DMS153 treated with DMSO at 0.1 percent for 48 hours (cell line): ENCODE measurements around the gene USP34.
"Not testable (repeated sequence)": the region's sequence is repeated elsewhere in the genome, so short reads cannot be mapped to it uniquely, and the experiment has no call there.

Experiments
- DNase-seq: peaks from one replicate; lab custom pipeline; 2025; ENCODE audit not compliant: unreplicated experiment; lab: John Stamatoyannopoulos, UW

Gene USP34, protein sequence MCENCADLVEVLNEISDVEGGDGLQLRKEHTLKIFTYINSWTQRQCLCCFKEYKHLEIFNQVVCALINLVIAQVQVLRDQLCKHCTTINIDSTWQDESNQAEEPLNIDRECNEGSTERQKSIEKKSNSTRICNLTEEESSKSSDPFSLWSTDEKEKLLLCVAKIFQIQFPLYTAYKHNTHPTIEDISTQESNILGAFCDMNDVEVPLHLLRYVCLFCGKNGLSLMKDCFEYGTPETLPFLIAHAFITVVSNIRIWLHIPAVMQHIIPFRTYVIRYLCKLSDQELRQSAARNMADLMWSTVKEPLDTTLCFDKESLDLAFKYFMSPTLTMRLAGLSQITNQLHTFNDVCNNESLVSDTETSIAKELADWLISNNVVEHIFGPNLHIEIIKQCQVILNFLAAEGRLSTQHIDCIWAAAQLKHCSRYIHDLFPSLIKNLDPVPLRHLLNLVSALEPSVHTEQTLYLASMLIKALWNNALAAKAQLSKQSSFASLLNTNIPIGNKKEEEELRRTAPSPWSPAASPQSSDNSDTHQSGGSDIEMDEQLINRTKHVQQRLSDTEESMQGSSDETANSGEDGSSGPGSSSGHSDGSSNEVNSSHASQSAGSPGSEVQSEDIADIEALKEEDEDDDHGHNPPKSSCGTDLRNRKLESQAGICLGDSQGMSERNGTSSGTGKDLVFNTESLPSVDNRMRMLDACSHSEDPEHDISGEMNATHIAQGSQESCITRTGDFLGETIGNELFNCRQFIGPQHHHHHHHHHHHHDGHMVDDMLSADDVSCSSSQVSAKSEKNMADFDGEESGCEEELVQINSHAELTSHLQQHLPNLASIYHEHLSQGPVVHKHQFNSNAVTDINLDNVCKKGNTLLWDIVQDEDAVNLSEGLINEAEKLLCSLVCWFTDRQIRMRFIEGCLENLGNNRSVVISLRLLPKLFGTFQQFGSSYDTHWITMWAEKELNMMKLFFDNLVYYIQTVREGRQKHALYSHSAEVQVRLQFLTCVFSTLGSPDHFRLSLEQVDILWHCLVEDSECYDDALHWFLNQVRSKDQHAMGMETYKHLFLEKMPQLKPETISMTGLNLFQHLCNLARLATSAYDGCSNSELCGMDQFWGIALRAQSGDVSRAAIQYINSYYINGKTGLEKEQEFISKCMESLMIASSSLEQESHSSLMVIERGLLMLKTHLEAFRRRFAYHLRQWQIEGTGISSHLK (N-terminal part only)

DNA sequence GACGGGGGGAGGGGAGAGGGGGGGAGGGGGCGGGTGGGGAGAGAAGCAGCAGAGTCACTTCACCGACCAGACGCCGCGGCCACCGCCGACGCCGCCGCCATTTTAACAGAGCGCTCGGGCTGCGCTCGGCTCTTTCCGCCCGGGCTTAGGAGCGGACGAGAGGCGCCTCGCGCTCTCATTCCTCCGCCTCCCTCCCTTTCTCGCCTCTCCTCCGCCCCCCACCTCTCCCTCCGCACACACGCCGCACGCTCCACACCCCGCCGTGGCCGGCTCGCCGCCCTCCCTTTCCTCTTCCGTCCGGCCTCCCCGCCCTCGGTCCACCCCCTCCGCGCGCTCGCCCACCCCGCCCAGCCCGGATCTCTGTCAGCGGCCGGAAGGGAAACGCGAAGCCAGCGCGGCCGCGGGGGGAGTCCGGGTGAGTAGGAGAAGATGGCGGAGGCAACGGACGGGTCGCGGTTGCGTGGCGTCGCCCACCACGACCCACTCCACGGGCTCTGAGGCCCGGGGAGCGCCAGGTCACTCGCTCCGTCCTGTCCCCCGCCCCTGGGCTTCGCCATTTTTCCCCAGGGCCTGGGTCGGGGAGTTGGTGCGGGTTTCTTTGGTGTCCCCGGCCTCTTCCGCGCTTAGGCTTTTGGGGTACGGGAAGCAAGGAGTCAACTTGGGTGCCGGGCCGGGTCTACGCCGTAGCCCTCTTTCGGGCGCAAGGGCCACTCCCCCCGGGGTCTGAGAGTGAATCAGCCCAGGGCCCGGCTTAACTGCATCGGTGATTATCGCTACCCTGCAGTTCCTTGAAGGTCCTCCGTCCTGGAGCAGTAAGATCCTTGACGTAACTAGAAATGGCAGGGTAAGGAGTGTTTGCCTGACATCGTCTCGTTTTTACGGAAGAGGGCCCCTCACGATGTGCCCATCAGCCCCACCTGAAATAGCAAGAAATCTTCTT, at the start of gene USP34:
USP34 (minus strand) TSS at position 123 of the 940 bp plus-strand sequence. CDS start 395 bp downstream, outside the sequence.
- peak; percentile 86 for DNase-seq

DNA sequence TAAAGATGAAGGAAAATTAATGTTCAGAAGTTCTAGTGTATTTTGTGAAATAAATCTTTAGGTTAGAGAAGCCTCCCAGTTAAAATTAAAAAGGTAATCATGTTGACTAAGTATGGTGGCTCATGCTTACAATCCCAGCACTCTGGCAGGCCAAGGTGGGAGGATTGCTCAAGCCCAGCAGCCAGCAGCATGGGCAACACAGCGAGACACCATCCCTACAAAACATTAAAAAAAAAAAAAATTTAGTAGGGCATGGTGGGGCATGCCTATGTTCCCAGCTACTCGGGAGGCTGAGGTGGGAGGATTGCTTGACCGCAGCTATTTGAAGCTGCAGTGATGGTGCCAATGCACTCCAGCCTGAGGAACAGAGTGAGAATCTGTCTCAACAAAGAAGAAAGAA, 49.4 kb upstream of the USP34 start:
- no peak for DNase-seq

- DNase-seq: no peak
These were observed 42.0 kb upstream of the USP34 start for GRCh38 chr2:61512768-61513398.

DNA sequence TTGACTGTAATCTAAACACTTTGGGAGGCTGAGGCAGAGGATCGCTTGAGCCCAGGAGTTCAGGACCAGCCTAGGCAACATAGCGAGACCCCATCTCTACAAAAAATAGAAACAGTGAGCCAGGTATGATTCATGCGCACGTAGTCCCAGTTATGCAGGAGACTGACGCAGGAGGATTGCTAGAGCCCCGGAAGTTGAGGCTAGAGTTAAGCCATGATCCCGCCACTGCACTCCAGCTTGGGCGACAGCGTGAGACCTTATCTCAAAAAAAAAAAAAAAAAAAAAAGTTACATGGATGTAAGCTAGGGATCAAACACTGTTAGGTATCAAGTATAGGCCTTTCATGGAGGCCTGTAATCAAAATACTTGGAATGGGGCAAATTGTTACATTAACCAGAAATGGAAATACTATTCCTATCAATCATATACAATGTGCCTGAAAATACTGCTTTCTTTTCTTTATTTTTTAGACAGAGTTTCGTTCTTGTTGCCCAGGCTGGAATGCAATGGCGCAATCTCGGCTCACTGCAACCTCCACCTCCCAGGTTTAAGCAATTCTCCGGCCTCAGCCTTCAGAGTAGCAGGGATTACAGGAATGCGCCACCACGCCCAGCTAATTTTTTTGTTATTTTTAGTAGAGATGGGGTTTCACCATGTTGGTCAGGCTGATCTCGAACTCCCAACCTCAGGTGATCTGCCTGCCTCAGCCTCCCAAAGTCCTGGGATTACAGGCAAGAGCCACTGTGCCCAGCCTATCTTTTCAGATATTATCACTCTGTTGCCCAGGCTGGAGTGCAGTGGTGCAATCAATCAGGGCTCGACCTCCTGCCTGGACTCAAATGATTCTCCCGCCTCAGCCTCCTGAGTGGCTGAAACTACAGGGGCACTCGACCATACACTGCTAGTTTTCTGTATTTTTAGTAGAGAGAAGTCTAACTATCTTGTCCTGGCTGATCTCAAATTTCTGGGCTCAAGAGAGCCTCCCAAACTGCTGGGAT, 40.1 kb upstream of the USP34 start:
- no peak for DNase-seq

- DNase-seq: no peak
These were observed 34.1 kb upstream of the USP34 start for GRCh38 chr2:61504949-61505348.

GRCh38 chr2:61499060-61499459, 28.2 kb upstream of the USP34 start:
- DNase-seq: no peak

- DNase-seq: no peak
These were observed 22.6 kb upstream of the USP34 start for GRCh38 chr2:61493523-61493942.

- DNase-seq: no peak
These were observed 21.6 kb upstream of the USP34 start for GRCh38 chr2:61492476-61492875.

DNA sequence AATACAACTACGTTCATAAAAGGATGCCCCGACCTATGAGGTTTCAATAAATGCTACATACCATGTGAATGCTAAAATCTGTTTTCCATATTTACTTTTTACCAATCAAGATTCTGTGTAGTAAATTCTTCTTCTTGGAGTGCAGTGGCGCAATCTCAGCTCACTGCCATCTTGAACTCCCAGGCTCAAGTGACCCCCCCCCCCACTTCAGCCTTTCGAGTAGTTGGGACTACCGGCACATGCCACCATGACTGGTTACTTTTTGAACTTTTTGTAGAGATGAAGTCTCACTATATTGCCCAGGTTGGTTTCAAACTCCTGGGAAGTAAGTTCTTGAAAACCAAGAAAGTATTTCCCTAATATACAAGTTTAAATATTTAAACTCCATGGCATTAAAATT, 14.4 kb upstream of the USP34 start:
- no peak for DNase-seq

GRCh38 chr2:61478086-61478485, 7.2 kb upstream of the USP34 start:
- no peak for DNase-seq

GRCh38 chr2:61476929-61477589, 6.2 kb upstream of the USP34 start:
- DNase-seq: not testable (repeated sequence)

- DNase-seq: peak; percentile 28
These were observed 1.3 kb upstream of the USP34 start for GRCh38 chr2:61471905-61472805.

DNA sequence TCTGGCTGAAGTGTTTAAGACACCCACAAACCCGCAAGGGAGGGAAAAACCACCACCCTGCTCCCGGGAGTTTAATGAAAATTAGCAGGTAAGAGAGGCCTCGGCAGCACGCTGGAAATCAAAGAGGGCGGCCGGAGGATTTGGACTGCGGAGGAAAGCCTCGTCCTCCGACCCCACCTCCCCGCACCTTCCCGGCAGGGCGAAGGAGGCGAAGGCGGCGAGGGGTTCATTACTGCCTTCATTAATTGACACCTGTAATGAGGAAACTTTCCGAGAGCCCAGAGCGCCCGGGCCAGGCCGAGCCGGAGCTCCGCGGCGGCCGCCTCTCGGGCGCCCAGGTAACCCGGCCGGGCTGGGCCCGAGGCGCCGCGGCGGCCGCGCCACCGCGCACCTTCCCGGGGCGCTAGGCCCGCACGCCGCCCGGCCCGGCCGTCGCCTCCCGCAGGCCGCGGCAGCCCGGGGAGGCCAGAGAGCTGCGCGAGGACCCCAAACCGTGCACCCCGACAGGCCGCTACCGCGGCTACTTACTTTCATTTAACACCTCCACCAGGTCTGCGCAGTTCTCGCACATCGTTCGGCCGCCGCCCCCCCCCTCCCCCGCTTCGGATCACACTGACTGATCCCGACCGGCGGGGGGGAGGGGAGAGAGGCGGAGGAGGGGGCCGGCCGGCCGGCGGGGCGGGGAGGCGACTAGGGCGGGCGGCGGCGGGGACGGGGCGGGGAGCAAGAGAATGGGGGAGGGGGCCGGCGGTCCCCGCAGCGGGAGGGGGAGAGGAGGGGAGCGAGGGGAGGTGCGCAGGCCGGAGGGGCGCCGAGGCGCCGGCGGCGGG, 550 bp downstream of the USP34 start:
- peak; percentile 45 for DNase-seq

DNA sequence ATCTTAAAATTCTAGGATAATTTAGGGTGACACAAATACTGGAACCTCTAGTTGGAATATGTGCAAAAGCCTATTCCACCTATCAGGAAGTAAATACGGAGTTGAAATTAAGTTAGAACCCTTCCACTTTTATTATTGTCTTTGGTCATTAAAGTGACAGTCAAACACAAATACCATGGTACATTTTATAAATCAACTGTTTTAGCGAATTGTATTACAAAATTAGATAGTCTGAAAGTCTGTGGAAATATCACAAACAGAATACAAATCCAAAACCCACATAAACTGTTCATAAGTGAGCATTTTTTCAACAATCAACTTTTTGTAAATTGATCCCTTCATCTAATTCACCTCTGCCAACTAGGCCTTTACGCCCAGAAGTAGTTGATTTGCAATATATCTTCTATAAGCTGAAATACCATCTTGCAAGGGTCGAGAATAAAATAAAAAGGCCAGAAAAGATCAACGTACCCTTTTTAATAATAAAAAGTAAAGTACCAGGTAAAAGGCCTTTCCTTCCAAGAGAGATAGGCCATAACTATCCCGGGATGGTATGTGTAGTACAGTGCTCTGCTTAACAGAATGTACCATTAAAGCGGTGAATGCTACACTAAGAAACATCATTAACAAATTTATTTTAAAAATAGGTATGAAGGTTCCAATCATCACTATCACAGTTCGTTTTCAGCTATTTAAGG, 1.3 kb downstream of the USP34 start:
- DNase-seq: peak; percentile 12

GRCh38 chr2:61468231-61468630, 2.7 kb downstream of the USP34 start:
- DNase-seq: not testable (repeated sequence)
